Activated CD8-positive, alpha-beta memory T cell treated with anti-CD3 and anti-CD28 coated beads, Interleukin-2, amount 10 ng/mL, durations not matched to agents 7 days and 5 days (primary cell): ENCODE data around the gene HBZ. TPM values are rescaled to one million over a fixed set of nuclear protein-coding genes. Genes with fewer than 3 reads are reported as not detected.

Experiments
- ATAC-seq: fragments of 150-1000 bp; cut with Tn5 transposase; one replicate; pipeline ENCODE4 v1.10.0; 2021; ENCODE audit warnings: moderate library complexity
- CTCF ChIA-PET: fragments of 350-600 bp; sonication (Branson Sonifier 250); formaldehyde crosslinking; loops from one replicate; lab custom pipeline; 2021; ENCODE audit warnings: antibody characterized with exemption; lab: Charles Lee
- DNase-seq: peaks from one replicate; pipeline ENCODE4 v3.0.0-alpha.2; 2020
- H3K27ac Mint-ChIP-seq: one replicate; pipeline ENCODE4 v1.8.0; 2021; ENCODE audit warnings: mild to moderate bottlenecking, mixed read lengths
- H3K27me3 Mint-ChIP-seq: one replicate; pipeline ENCODE4 v1.8.0; 2021; ENCODE audit warnings: mixed read lengths
- H3K36me3 Mint-ChIP-seq: one replicate; pipeline ENCODE4 v1.8.0; 2021; ENCODE audit warnings: mild to moderate bottlenecking, mixed read lengths
- H3K4me1 Mint-ChIP-seq: one replicate; pipeline ENCODE4 v1.8.0; 2021; ENCODE audit warnings: mixed read lengths
- H3K4me3 Mint-ChIP-seq: one replicate; pipeline ENCODE4 v1.8.0; 2021; ENCODE audit warnings: mild to moderate bottlenecking, moderate library complexity, mixed read lengths
- H3K9me3 Mint-ChIP-seq: one replicate; pipeline ENCODE4 v1.8.0; 2022; ENCODE audit warnings: low read depth, mixed read lengths
- total RNA-seq, 2 experiments: library from RNA; stranded (reverse); gene quantifications; one replicate each; pipeline ENCODE4 v1.2.3, GENCODE V29; 2021

Gene HBZ
- total RNA-seq = not detected

GRCh38 chr16:152141-153128 is at the start of gene HBZ:
Gene HBZ (plus strand): TSS chr16:152644. CDS start chr16:152910, 266 bp downstream.
- Mint-ChIP-seq H3K27ac (no peak within 1 kb of the TSS), H3K27me3 (peaks cover 51% of the 10 kb centered on the region), H3K4me1 (peaks cover 5% of the 10 kb centered on the region), H3K4me3 (no peak within 1 kb of the TSS), H3K9me3 (no peaks in the 10 kb centered on the region), H3K36me3 (no peaks in the 10 kb centered on the region)
- CTCF ChIA-PET = no interaction called here
- DNase-seq (no peak), ATAC-seq (no peak)

GRCh38 chr16:104355-104754 is 48.1 kb upstream of the HBZ start:
- Mint-ChIP-seq H3K4me1 (peaks cover 2% of the 10 kb centered on the region), H3K4me3 (no peak overlapping the region)

GRCh38 chr16:104928-105327 is 47.5 kb upstream of the HBZ start:
- Mint-ChIP-seq H3K4me1 (peaks cover 2% of the 10 kb centered on the region), H3K9me3 (no peaks in the 10 kb centered on the region), H3K27ac (no peak overlapping the region), H3K27me3 (no peaks in the 10 kb centered on the region), H3K36me3 (peaks cover 2% of the 10 kb centered on the region), H3K4me3 (no peak overlapping the region)
- ATAC-seq (no peak), DNase-seq (no peak)
- CTCF ChIA-PET = interaction anchor here (0.7 to 5.7 kb wide), 7 partner anchors 9 to 266 kb away, joined by 3 to 70 read pairs (median 6); no protein-coding TSS in a partner anchor

More at GRCh38 chr16:104355-104754, 48.1 kb upstream of the HBZ start:
- Mint-ChIP-seq H3K9me3 (no peaks in the 10 kb centered on the region), H3K27me3 (no peaks in the 10 kb centered on the region), H3K27ac (no peak overlapping the region), H3K36me3 (no peaks in the 10 kb centered on the region)
- DNase-seq (no peak), ATAC-seq (no peak)
- CTCF ChIA-PET = interaction anchor here (0.6 to 5.7 kb wide), 6 partner anchors 8 to 435 kb away, joined by 3 to 70 read pairs (median 7); no protein-coding TSS in a partner anchor

GRCh38 chr16:105521-105920 is 46.9 kb upstream of the HBZ start:
- CTCF ChIA-PET = interaction anchor here (0.9 to 5.7 kb wide), 5 partner anchors 9 to 256 kb away, joined by 4 to 70 read pairs (median 8); no protein-coding TSS in a partner anchor

GRCh38 chr16:106623-107324 is 45.7 kb upstream of the HBZ start:
- ATAC-seq = peak; percentile 87

More at GRCh38 chr16:105521-105920, 46.9 kb upstream of the HBZ start:
- peaks cover 4% of the 10 kb centered on the region for H3K36me3 Mint-ChIP-seq
- peaks cover 2% of the 10 kb centered on the region for H3K4me1 Mint-ChIP-seq
- H3K4me3 Mint-ChIP-seq = no peak overlapping the region
- DNase-seq (no peak), ATAC-seq (no peak)
- H3K9me3 Mint-ChIP-seq = no peaks in the 10 kb centered on the region
- no peaks in the 10 kb centered on the region for H3K27me3 Mint-ChIP-seq
- H3K27ac Mint-ChIP-seq = no peak overlapping the region

GRCh38 chr16:112153-112840 is 40.1 kb upstream of the HBZ start:
- CTCF ChIA-PET = interaction anchor here (1.4 to 1.7 kb wide), 2 partner anchors 16 to 70 kb away, joined by 5 read pairs; no protein-coding TSS in a partner anchor
- Mint-ChIP-seq H3K4me3 (no peak overlapping the region), H3K36me3 (peaks cover 8% of the 10 kb centered on the region), H3K27me3 (no peaks in the 10 kb centered on the region), H3K27ac (no peak overlapping the region), H3K9me3 (no peaks in the 10 kb centered on the region), H3K4me1 (peaks cover 12% of the 10 kb centered on the region)
- no peak for DNase-seq
- no peak for ATAC-seq

More at GRCh38 chr16:106623-107324, 45.7 kb upstream of the HBZ start:
- CTCF ChIA-PET = interaction anchor here (0.6 to 5.7 kb wide), 56 partner anchors 9 to 295 kb away, joined by 3 to 70 read pairs (median 5); partner anchors contain the start of genes AXIN1, DECR2, HBQ1 and LUC7L
- Mint-ChIP-seq H3K4me3 (no peak overlapping the region), H3K27me3 (no peaks in the 10 kb centered on the region), H3K36me3 (peaks cover 4% of the 10 kb centered on the region), H3K9me3 (no peaks in the 10 kb centered on the region), H3K4me1 (peaks cover 2% of the 10 kb centered on the region), H3K27ac (no peak overlapping the region)
- DNase-seq = peak; percentile 68

- DNase-seq = no peak
- Mint-ChIP-seq H3K36me3 (peaks cover 8% of the 10 kb centered on the region), H3K27me3 (no peaks in the 10 kb centered on the region), H3K27ac (no peak overlapping the region), H3K4me1 (peaks cover 12% of the 10 kb centered on the region), H3K9me3 (no peaks in the 10 kb centered on the region), H3K4me3 (no peak overlapping the region)
- no peak for ATAC-seq
- CTCF ChIA-PET = interaction anchor here (1.2 kb wide), 1 partner anchor 18 kb away, joined by 5 read pairs; no protein-coding TSS in a partner anchor
These were observed 38.1 kb upstream of the HBZ start for GRCh38 chr16:114327-114726.

- Mint-ChIP-seq H3K27ac (no peak overlapping the region), H3K27me3 (no peaks in the 10 kb centered on the region)
- no peak for DNase-seq
These were observed 36.4 kb upstream of the HBZ start for GRCh38 chr16:116015-116414.

GRCh38 chr16:117379-118365 is 34.8 kb upstream of the HBZ start:
- ATAC-seq (peak; percentile 80), DNase-seq (peak; percentile 69)
- CTCF ChIA-PET = interaction anchor here (0.6 to 2.9 kb wide), 14 partner anchors 9 to 248 kb away, joined by 3 to 24 read pairs (median 5); no protein-coding TSS in a partner anchor
- Mint-ChIP-seq H3K36me3 (peaks cover 4% of the 10 kb centered on the region), H3K27ac (no peak overlapping the region), H3K9me3 (no peaks in the 10 kb centered on the region), H3K4me1 (peaks cover 12% of the 10 kb centered on the region), H3K27me3 (no peaks in the 10 kb centered on the region), H3K4me3 (no peak overlapping the region)

More at GRCh38 chr16:116015-116414, 36.4 kb upstream of the HBZ start:
- Mint-ChIP-seq H3K4me3 (no peak overlapping the region), H3K4me1 (peaks cover 12% of the 10 kb centered on the region), H3K36me3 (peaks cover 4% of the 10 kb centered on the region), H3K9me3 (no peaks in the 10 kb centered on the region)
- CTCF ChIA-PET = interaction anchor here (0.9 to 2.9 kb wide), 6 partner anchors 8 to 246 kb away, joined by 3 to 24 read pairs (median 6); no protein-coding TSS in a partner anchor
- ATAC-seq = no peak

GRCh38 chr16:118857-119256 is 33.6 kb upstream of the HBZ start:
- ATAC-seq (no peak), DNase-seq (no peak)
- H3K4me1 Mint-ChIP-seq = peaks cover 1% of the 10 kb centered on the region
- H3K27me3 Mint-ChIP-seq = no peaks in the 10 kb centered on the region
- peaks cover 4% of the 10 kb centered on the region for H3K36me3 Mint-ChIP-seq
- no peak overlapping the region for H3K27ac Mint-ChIP-seq
- CTCF ChIA-PET = interaction anchor here (0.8 to 2.9 kb wide), 8 partner anchors 8 to 243 kb away, joined by 3 to 24 read pairs (median 6); no protein-coding TSS in a partner anchor
- no peaks in the 10 kb centered on the region for H3K9me3 Mint-ChIP-seq
- no peak overlapping the region for H3K4me3 Mint-ChIP-seq

GRCh38 chr16:119295-119694 is 33.1 kb upstream of the HBZ start:
- CTCF ChIA-PET = interaction anchor here (0.6 to 1.8 kb wide), 5 partner anchors 9 to 242 kb away, joined by 3 to 11 read pairs (median 3); no protein-coding TSS in a partner anchor
- DNase-seq (no peak), ATAC-seq (no peak)
- H3K36me3 Mint-ChIP-seq = peaks cover 6% of the 10 kb centered on the region
- H3K27me3 Mint-ChIP-seq = no peaks in the 10 kb centered on the region
- H3K27ac Mint-ChIP-seq = no peak overlapping the region
- H3K4me3 Mint-ChIP-seq = no peak overlapping the region
- H3K4me1 Mint-ChIP-seq = no peaks in the 10 kb centered on the region
- H3K9me3 Mint-ChIP-seq = no peaks in the 10 kb centered on the region
